Vagina (tissue), 2 donors: Measurements from ENCODE around the gene GALNT12. TPM values are rescaled to one million over a fixed set of nuclear protein-coding genes. Genes with fewer than 3 reads are reported as not detected.

Source experiments
- DNase-seq, 2 donors: peaks; one replicate each; pipeline ENCODE4 v3.0.0-alpha.2; 2017; ENCODE audit errors: extremely low spot score in 2 of 2
- H3K27ac ChIP-seq: fragments of 200-600 bp; sonication (generic); one replicate; pipeline ENCODE4 v1.5.1; 2019
- H3K27me3 ChIP-seq: fragments of 200-600 bp; sonication (generic); one replicate; pipeline ENCODE4 v1.5.1; 2019
- H3K36me3 ChIP-seq, 2 donors: fragments of 200-600 bp; sonication (generic); one replicate each; pipeline ENCODE4 v1.5.1; 2017 to 2019
- H3K4me1 ChIP-seq: fragments of 200-600 bp; sonication (generic); one replicate; pipeline ENCODE4 v1.5.1; 2019
- H3K4me3 ChIP-seq, 2 donors: fragments of 200-600 bp; sonication (generic); 1 replicate in 1 of 2; 2 replicates in 1 of 2; pipeline ENCODE4 v1.5.1; 2016 to 2019
- H3K9me3 ChIP-seq: fragments of 200-600 bp; sonication (generic); one replicate; pipeline ENCODE4 v1.5.1; 2019
- CTCF ChIP-seq, 3 experiments: fragments of 450-650 bp in 2 of 3; fragments of 200-600 bp in 1 of 3; sonication (generic) in 1 of 3; IDR thresholded peaks; one replicate each; pipeline ENCODE4 v1.5.1; 2017 to 2019; ENCODE audit warnings: antibody characterized with exemption in 3 of 3, mild to moderate bottlenecking in 2 of 3, moderate library complexity in 2 of 3
- POLR2A ChIP-seq, 2 donors: fragments of 450-650 bp; IDR thresholded peaks; one replicate each; pipeline ENCODE4 v1.6.1; 2017; ENCODE audit warnings: antibody characterized with exemption in 2 of 2, mild to moderate bottlenecking in 2 of 2, moderate library complexity in 2 of 2
- POLR2AphosphoS5 ChIP-seq, 2 donors: sonication (generic); formaldehyde crosslinking; IDR thresholded peaks; one replicate each; pipeline ENCODE4 v1.9.0; 2017; ENCODE audit warnings: antibody characterized with exemption in 2 of 2, mild to moderate bottlenecking in 2 of 2, low read depth in 1 of 2; ENCODE audit not compliant: insufficient read depth in 1 of 2
- intact Hi-C: fragments of 100-400 bp; cut with DNase I; formaldehyde crosslinking; loops from one replicate; pipeline ENCODE4 v1.15.1; 2023
- total RNA-seq: library from RNA; depleted of rRNA; stranded (reverse); fragments of >200 nt; gene quantifications from one replicate; pipeline ENCODE4 v1.2.3, GENCODE V29; 2016

Gene GALNT12
- total RNA-seq, 1 donor from 2014 or later, result 5.4 TPM

- intact Hi-C loops, result no loop called here
- Histone ChIP-seq H3K27me3 (no peaks in the 10 kb centered on the region), H3K4me1 (peaks cover 18% of the 10 kb centered on the region), H3K9me3 (no peaks in the 10 kb centered on the region), H3K4me3 (no peak overlapping the region), H3K27ac (no peak overlapping the region), H3K36me3 (no peaks in the 10 kb centered on the region)
- TF ChIP-seq POLR2A (IDR thresholded peaks at IDR 0.05) (no peak), POLR2AphosphoS5 (IDR thresholded peaks at IDR 0.05; ENCODE audit: insufficient read depth in 1 of 2, low read depth in 1 of 2) (no peak), CTCF (IDR thresholded peaks at IDR 0.05) (no peak)
- DNase-seq, result no peak
These were observed 3.7 kb downstream of the GALNT12 start for GRCh38 chr9:98811051-98811650.

GRCh38 chr9:98815391-98815951, 8.0 kb downstream of the GALNT12 start:
- no peak for TF ChIP-seq POLR2A (IDR thresholded peaks at IDR 0.05)
- no peak for TF ChIP-seq CTCF (IDR thresholded peaks at IDR 0.05)
- TF ChIP-seq POLR2AphosphoS5 (IDR thresholded peaks at IDR 0.05; ENCODE audit: insufficient read depth in 1 of 2, low read depth in 1 of 2), result no peak
- H3K9me3 ChIP-seq, result no peaks in the 10 kb centered on the region
- intact Hi-C loops, result no loop called here
- DNase-seq, result no peak
- H3K4me3 ChIP-seq, result no peak overlapping the region
- H3K4me1 ChIP-seq, result no peaks in the 10 kb centered on the region
- H3K36me3 ChIP-seq, result no peaks in the 10 kb centered on the region
- H3K27me3 ChIP-seq, result no peaks in the 10 kb centered on the region
- H3K27ac ChIP-seq, result no peak overlapping the region

GRCh38 chr9:98818764-98819163, 11.3 kb downstream of the GALNT12 start:
- no peaks in the 10 kb centered on the region for H3K4me1 ChIP-seq
- no peaks in the 10 kb centered on the region for H3K9me3 ChIP-seq
- intact Hi-C loops, result no loop called here
- no peaks in the 10 kb centered on the region for H3K36me3 ChIP-seq
- no peak for DNase-seq
- H3K4me3 ChIP-seq, result no peak overlapping the region
- H3K27ac ChIP-seq, result no peak overlapping the region
- TF ChIP-seq POLR2AphosphoS5 (IDR thresholded peaks at IDR 0.05; ENCODE audit: insufficient read depth in 1 of 2, low read depth in 1 of 2) (no peak), POLR2A (IDR thresholded peaks at IDR 0.05) (no peak), CTCF (IDR thresholded peaks at IDR 0.05) (no peak)
- no peaks in the 10 kb centered on the region for H3K27me3 ChIP-seq

- Histone ChIP-seq H3K4me3 (no peak overlapping the region), H3K27ac (no peak overlapping the region), H3K4me1 (no peaks in the 10 kb centered on the region), H3K9me3 (no peaks in the 10 kb centered on the region), H3K27me3 (no peaks in the 10 kb centered on the region), H3K36me3 (no peaks in the 10 kb centered on the region)
- TF ChIP-seq POLR2AphosphoS5 (IDR thresholded peaks at IDR 0.05; ENCODE audit: insufficient read depth in 1 of 2, low read depth in 1 of 2), result no peak
- no peak for TF ChIP-seq POLR2A (IDR thresholded peaks at IDR 0.05)
- no peak for TF ChIP-seq CTCF (IDR thresholded peaks at IDR 0.05)
- intact Hi-C loops, result no loop called here
- DNase-seq, result no peak
These were observed 11.8 kb downstream of the GALNT12 start for GRCh38 chr9:98819231-98819630.

GRCh38 chr9:98821831-98822230, 14.4 kb downstream of the GALNT12 start:
- Histone ChIP-seq H3K27ac (no peak overlapping the region), H3K36me3 (no peaks in the 10 kb centered on the region), H3K4me3 (no peak overlapping the region), H3K27me3 (no peaks in the 10 kb centered on the region), H3K9me3 (no peaks in the 10 kb centered on the region), H3K4me1 (no peaks in the 10 kb centered on the region)
- DNase-seq, result no peak
- intact Hi-C loops, result no loop called here
- TF ChIP-seq POLR2AphosphoS5 (IDR thresholded peaks at IDR 0.05; ENCODE audit: insufficient read depth in 1 of 2, low read depth in 1 of 2) (no peak), CTCF (IDR thresholded peaks at IDR 0.05) (no peak), POLR2A (IDR thresholded peaks at IDR 0.05) (no peak)
